D721Med (cell line): ENCODE results near the gene ANKRD63.

Experiments used
- DNase-seq: peaks from one replicate; pipeline ENCODE4 v3.0.0; 2011; ENCODE audit warnings: low spot score; ENCODE audit not compliant: insufficient read length
- FAIRE-seq: peaks from 2 replicates; lab custom pipeline; 2011; peaks lifted over from hg19 to GRCh38; lab: Jason Lieb, UNC
- CTCF ChIP-seq: IDR thresholded peaks from 2 replicates; pipeline ENCODE4 v1.5.1; 2012; ENCODE audit warnings: mild to moderate bottlenecking, control low read depth; ENCODE audit not compliant: insufficient read depth; ENCODE audit errors: missing control alignments

ANKRD63 gene

GRCh38 chr15:40301467-40302179, 18.8 kb upstream of the ANKRD63 start:
- TF ChIP-seq CTCF = no peak
- DNase-seq = no peak
- no peak for FAIRE-seq

- FAIRE-seq = no peak
- TF ChIP-seq CTCF = no peak
- DNase-seq = no peak
These were observed 17.9 kb upstream of the ANKRD63 start for GRCh38 chr15:40300771-40301170.

GRCh38 chr15:40300367-40300766, 17.5 kb upstream of the ANKRD63 start:
- DNase-seq (no peak), FAIRE-seq (no peak)
- TF ChIP-seq CTCF = no peak

GRCh38 chr15:40298216-40298935, 15.5 kb upstream of the ANKRD63 start:
- FAIRE-seq (no peak), DNase-seq (no peak)
- TF ChIP-seq CTCF = no peak

- FAIRE-seq (no peak), DNase-seq (no peak)
- TF ChIP-seq CTCF = no peak
These were observed 14.5 kb upstream of the ANKRD63 start for GRCh38 chr15:40297356-40297755.

- DNase-seq (peak; percentile 74), FAIRE-seq (no peak)
- TF ChIP-seq CTCF = no peak
These were observed 13.8 kb upstream of the ANKRD63 start for GRCh38 chr15:40296561-40297230.
